Breast epithelium (tissue), 4 donors: Measurements from ENCODE around the gene IFNGR2. TPM values are rescaled to one million over a fixed set of nuclear protein-coding genes. Genes with fewer than 3 reads are reported as not detected.

ENCODE experiments used
- DNase-seq, 2 donors: peaks; one replicate each; pipeline ENCODE4 v3.0.0-alpha.2; 2019; ENCODE audit warnings: low spot score in 2 of 2
- H3K27ac ChIP-seq, 2 donors: fragments of 200-600 bp; sonication (generic) in 1 of 2; one replicate each; pipeline ENCODE4 v1.5.1; 2016 to 2019; ENCODE audit warnings: mild to moderate bottlenecking in 1 of 2
- H3K27me3 ChIP-seq, 2 donors: fragments of 200-600 bp; sonication (generic) in 1 of 2; one replicate each; pipeline versions ENCODE4 v1.5.1 to v1.6.0; 2017 to 2019; ENCODE audit warnings: control low read depth in 1 of 2, mild to moderate bottlenecking in 1 of 2
- H3K36me3 ChIP-seq: fragments of 200-600 bp; one replicate; pipeline ENCODE4 v1.5.1; 2019
- H3K4me1 ChIP-seq, 2 donors: fragments of 200-600 bp; sonication (generic); one replicate each; pipeline ENCODE4 v1.5.1; 2016 to 2019; ENCODE audit warnings: control low read depth in 1 of 2
- H3K4me3 ChIP-seq, 3 donors: fragments of 200-600 bp; sonication (generic); 1 replicate in 2 of 3; 2 replicates in 1 of 3; pipeline ENCODE4 v1.5.1; 2016 to 2019; ENCODE audit warnings: mild to moderate bottlenecking in 3 of 3, moderate library complexity in 2 of 3
- H3K9me3 ChIP-seq, 2 donors: fragments of 200-600 bp; sonication (generic) in 1 of 2; one replicate each; pipeline ENCODE4 v1.5.1; 2016 to 2019; ENCODE audit warnings: control low read depth in 1 of 2
- CTCF ChIP-seq, 3 donors: fragments of 450-650 bp; IDR thresholded peaks; one replicate each; pipeline ENCODE4 v1.5.1; 2016 to 2017; ENCODE audit warnings: antibody characterized with exemption in 3 of 3, mild to moderate bottlenecking in 3 of 3, moderate library complexity in 3 of 3
- POLR2A ChIP-seq: fragments of 450-650 bp; IDR thresholded peaks from one replicate; pipeline ENCODE4 v1.6.1; 2016; ENCODE audit warnings: antibody characterized with exemption, mild to moderate bottlenecking, moderate library complexity
- POLR2AphosphoS5 ChIP-seq, 3 donors: sonication (generic); formaldehyde crosslinking; IDR thresholded peaks; one replicate each; pipeline ENCODE4 v1.6.1; 2017; ENCODE audit warnings: antibody characterized with exemption in 3 of 3
- intact Hi-C: fragments of 100-400 bp; cut with DNase I; formaldehyde crosslinking; loops from one replicate; pipeline ENCODE4 v1.15.1; 2023; ENCODE audit warnings: low total_unique reads
- total RNA-seq, 3 donors: library from RNA; depleted of rRNA; stranded (reverse); fragments of >200 nt; gene quantifications; one replicate each; pipeline ENCODE4 v1.1.0, GENCODE V29; 2016

Gene IFNGR2
- total RNA-seq, 3 donors from 2014 or later: 61.6 to 76.7 (median 70.8) TPM

DNA sequence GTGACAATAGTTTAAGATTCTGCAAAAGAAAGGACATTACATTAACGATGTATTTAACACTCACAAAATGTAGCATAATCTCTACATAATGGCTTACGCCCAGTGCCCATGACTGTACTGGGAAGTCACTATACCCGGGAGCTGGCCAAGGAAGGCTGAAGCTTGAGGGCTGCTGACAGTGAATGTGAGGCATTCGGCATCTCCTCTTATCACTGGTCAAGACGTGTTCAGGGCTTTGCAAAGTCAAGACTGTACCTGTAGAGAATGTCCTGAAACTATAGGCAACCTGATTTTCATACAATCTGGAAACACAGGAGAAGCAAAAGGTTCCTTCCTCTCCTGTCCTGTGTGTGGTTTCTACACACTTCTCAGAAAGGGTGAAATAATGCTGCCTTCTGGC is 12.7 kb upstream of the IFNGR2 start:
- no peak overlapping the region for H3K27ac ChIP-seq
- no peak overlapping the region for H3K4me3 ChIP-seq
- TF ChIP-seq POLR2A (no peak), CTCF (IDR thresholded peaks at IDR 0.05) (no peak), POLR2AphosphoS5 (IDR thresholded peaks at IDR 0.05) (no peak)
- H3K36me3 ChIP-seq: no peaks in the 10 kb centered on the region
- intact Hi-C loops: no loop called here
- no peaks in the 10 kb centered on the region for H3K27me3 ChIP-seq
- no peaks in the 10 kb centered on the region for H3K9me3 ChIP-seq
- H3K4me1 ChIP-seq: no peaks in the 10 kb centered on the region
- DNase-seq: no peak

- TF ChIP-seq POLR2AphosphoS5 (IDR thresholded peaks at IDR 0.05): no peak
- no peak for TF ChIP-seq CTCF (IDR thresholded peaks at IDR 0.05)
- TF ChIP-seq POLR2A: no peak
- Histone ChIP-seq H3K27me3 (no peaks in the 10 kb centered on the region), H3K4me1 (no peaks in the 10 kb centered on the region), H3K27ac (no peak overlapping the region), H3K9me3 (no peaks in the 10 kb centered on the region), H3K36me3 (no peaks in the 10 kb centered on the region), H3K4me3 (no peak overlapping the region)
- intact Hi-C loops: no loop called here
- DNase-seq: no peak
These were observed 11.6 kb upstream of the IFNGR2 start for GRCh38 chr21:33391656-33392055.

- Histone ChIP-seq H3K4me1 (no peaks in the 10 kb centered on the region), H3K9me3 (no peaks in the 10 kb centered on the region), H3K27ac (no peak overlapping the region), H3K27me3 (no peaks in the 10 kb centered on the region), H3K36me3 (no peaks in the 10 kb centered on the region), H3K4me3 (no peak overlapping the region)
- DNase-seq: no peak
- no peak for TF ChIP-seq CTCF (IDR thresholded peaks at IDR 0.05)
- no peak for TF ChIP-seq POLR2A
- no peak for TF ChIP-seq POLR2AphosphoS5 (IDR thresholded peaks at IDR 0.05)
- intact Hi-C loops: no loop called here
These were observed 10.8 kb upstream of the IFNGR2 start for GRCh38 chr21:33392284-33392985.

- no peak overlapping the region for H3K27ac ChIP-seq
- no peaks in the 10 kb centered on the region for H3K36me3 ChIP-seq
- no peak for DNase-seq
- TF ChIP-seq CTCF (IDR thresholded peaks at IDR 0.05): no peak
- no peak for TF ChIP-seq POLR2A
- no peak for TF ChIP-seq POLR2AphosphoS5 (IDR thresholded peaks at IDR 0.05)
- no peak overlapping the region for H3K4me3 ChIP-seq
- no peaks in the 10 kb centered on the region for H3K27me3 ChIP-seq
- no peaks in the 10 kb centered on the region for H3K4me1 ChIP-seq
- H3K9me3 ChIP-seq: no peaks in the 10 kb centered on the region
- intact Hi-C loops: no loop called here
These were observed 9.9 kb upstream of the IFNGR2 start for GRCh38 chr21:33393348-33393747.

DNA sequence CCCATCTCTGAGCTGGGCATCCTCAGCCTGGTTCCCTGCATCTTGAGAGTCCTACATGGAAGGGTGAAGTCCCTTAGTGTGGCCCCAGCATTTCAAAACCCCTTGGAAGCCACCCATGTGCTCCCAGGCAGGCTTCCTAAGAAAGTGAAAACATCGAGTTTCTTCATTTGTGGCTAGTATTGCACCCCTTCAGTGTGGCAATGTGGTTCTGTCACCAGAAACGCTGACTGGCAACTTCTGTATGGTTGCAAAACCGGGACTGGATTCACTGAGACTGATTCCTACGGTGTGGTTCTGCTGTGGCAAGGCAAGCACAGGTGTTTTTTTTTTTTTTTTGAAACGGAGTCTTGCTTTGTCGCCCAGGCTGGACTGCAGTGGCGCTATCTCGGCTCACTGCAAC is 9.0 kb upstream of the IFNGR2 start:
- no peak for DNase-seq
- intact Hi-C loops: no loop called here
- no peaks in the 10 kb centered on the region for H3K4me1 ChIP-seq
- no peak for TF ChIP-seq CTCF (IDR thresholded peaks at IDR 0.05)
- TF ChIP-seq POLR2AphosphoS5 (IDR thresholded peaks at IDR 0.05): peak in 1 of 3 donors; percentile 43
- H3K36me3 ChIP-seq: no peaks in the 10 kb centered on the region
- no peak overlapping the region for H3K27ac ChIP-seq
- no peaks in the 10 kb centered on the region for H3K9me3 ChIP-seq
- no peaks in the 10 kb centered on the region for H3K27me3 ChIP-seq
- no peak overlapping the region for H3K4me3 ChIP-seq
